SK-N-SH (cell line): ENCODE results near the gene SLN. TPM values are rescaled to one million over a fixed set of nuclear protein-coding genes. Genes with fewer than 3 reads are reported as not detected.

Experiments
- CTCF ChIA-PET: fragments of 300-600, 350-600 bp; formaldehyde crosslinking; extraction: SDS; loops from one replicate; lab custom pipeline; 2021; lab: Yijun Ruan, JAX
- POLR2A ChIA-PET: fragments of 350-600 bp; sonication (Branson Sonifier 250); formaldehyde crosslinking; extraction: SDS; loops from one replicate; lab custom pipeline; 2020; ENCODE audit warnings: antibody characterized with exemption, inconsistent platforms; lab: Yijun Ruan, JAX
- DNase-seq: peaks from one replicate; pipeline ENCODE4 v3.0.0; 2012
- H2AFZ ChIP-seq: fragments of 200-600 bp; sonication (generic); 2 replicates; pipeline ENCODE4 v1.8.1; 2016; ENCODE audit warnings: antibody characterized with exemption, mild to moderate bottlenecking, low read depth
- H3F3A ChIP-seq: fragments of 200-600 bp; sonication (generic); replicated peaks from 2 replicates; pipeline ENCODE3; 2016; ENCODE audit warnings: antibody characterized with exemption, mild to moderate bottlenecking; ENCODE audit not compliant: insufficient read depth
- H3K27ac ChIP-seq, 2 experiments: fragments of 200-500 bp in 1 of 2; fragments of 200-600 bp in 1 of 2; sonication (Bioruptor generic) in 1 of 2; sonication (generic), shearing (Covaris generic) in 1 of 2; 2 replicates each; pipeline versions ENCODE4 v1.5.1 to v1.6.1; 2014 to 2016; ENCODE audit warnings: low read depth in 2 of 2, inconsistent platforms in 1 of 2, low read length in 1 of 2, mild to moderate bottlenecking in 1 of 2, mixed read lengths in 1 of 2
- H3K27me3 ChIP-seq: fragments of 200-600 bp; sonication (generic), shearing (Covaris generic); 2 replicates; pipeline ENCODE4 v1.6.1; 2016; ENCODE audit warnings: mixed run types; ENCODE audit not compliant: insufficient read depth
- H3K36me3 ChIP-seq, 2 experiments: fragments of 200-500 bp in 1 of 2; fragments of 200-600 bp in 1 of 2; sonication (Bioruptor generic) in 1 of 2; sonication (generic) in 1 of 2; replicated peaks in 1 of 2; 2 replicates each; pipeline versions ENCODE3 to v1.5.1; 2014 to 2016; ENCODE audit warnings: low read length in 1 of 2, mild to moderate bottlenecking in 1 of 2; ENCODE audit not compliant: insufficient read depth in 2 of 2, control insufficient read depth in 1 of 2
- H3K4me1 ChIP-seq, 2 experiments: fragments of 200-500 bp in 1 of 2; fragments of 200-600 bp in 1 of 2; sonication (Bioruptor generic) in 1 of 2; sonication (generic), shearing (Covaris generic) in 1 of 2; 2 replicates each; pipeline versions ENCODE4 v1.5.1 to v1.6.1; 2014 to 2016; ENCODE audit warnings: low read depth in 1 of 2, low read length in 1 of 2, mixed run types in 1 of 2; ENCODE audit not compliant: insufficient read depth in 2 of 2, control insufficient read depth in 1 of 2
- H3K4me2 ChIP-seq: fragments of 200-600 bp; sonication (generic), shearing (Covaris generic); 2 replicates; pipeline ENCODE4 v1.6.1; 2017; ENCODE audit warnings: mixed run types
- H3K4me3 ChIP-seq, 2 experiments: fragments of 200-500 bp in 1 of 2; fragments of 200-600 bp in 1 of 2; sonication (Bioruptor generic) in 1 of 2; sonication (generic), shearing (Covaris generic) in 1 of 2; 2 replicates each; pipeline versions ENCODE4 v1.5.1 to v1.8.1; 2014 to 2016; ENCODE audit warnings: low read depth in 2 of 2, inconsistent platforms in 1 of 2, low read length in 1 of 2, mild to moderate bottlenecking in 1 of 2, mixed read lengths in 1 of 2, moderate library complexity in 1 of 2
- H3K79me2 ChIP-seq: fragments of 200-600 bp; sonication (generic); 2 replicates; pipeline ENCODE4 v1.8.1; 2017; ENCODE audit warnings: mild to moderate bottlenecking; ENCODE audit not compliant: insufficient read depth
- H3K9ac ChIP-seq: fragments of 200-600 bp; sonication (generic); 2 replicates; pipeline ENCODE4 v1.6.1; 2017; ENCODE audit warnings: mixed run types
- H3K9me2 ChIP-seq: fragments of 200-600 bp; sonication (generic); 2 replicates; pipeline ENCODE4 v1.6.1; 2017; ENCODE audit warnings: mixed run types
- H3K9me3 ChIP-seq: fragments of 200-600 bp; sonication (generic); 2 replicates; pipeline ENCODE4 v1.6.1; 2017; ENCODE audit warnings: mixed run types, mild to moderate bottlenecking, moderate library complexity
- H4K20me1 ChIP-seq: fragments of 200-600 bp; sonication (generic); 2 replicates; pipeline ENCODE4 v1.6.1; 2017; ENCODE audit warnings: mild to moderate bottlenecking, mixed run types; ENCODE audit not compliant: insufficient read depth
- EP300 ChIP-seq, 2 experiments: IDR thresholded peaks; 2 replicates each; pipeline versions ENCODE4 v1.4.0 to v1.6.1; 2012; ENCODE audit warnings: borderline replicate concordance in 1 of 2, low read depth in 1 of 2, low read length in 1 of 2
- FOSL2 ChIP-seq: IDR thresholded peaks from 2 replicates; pipeline ENCODE4 v1.4.0; 2012; ENCODE audit warnings: low read depth, mild to moderate bottlenecking, moderate library complexity, borderline replicate concordance
- FOXJ3 ChIP-seq: sonication (generic); formaldehyde crosslinking; IDR thresholded peaks from 2 replicates; pipeline ENCODE4 v1.5.1; 2020; ENCODE audit warnings: mild to moderate bottlenecking, missing genetic modification reagents
- NRF1 ChIP-seq: IDR thresholded peaks from 2 replicates; pipeline ENCODE4 v1.6.1; 2012; ENCODE audit warnings: low read depth, mild to moderate bottlenecking, low read length
- RCOR1 ChIP-seq: fragments of 150-350 bp; IDR thresholded peaks from 2 replicates; pipeline ENCODE4 v1.6.1; 2017; ENCODE audit warnings: antibody characterized with exemption, low read length
- RFX5 ChIP-seq: IDR thresholded peaks from 2 replicates; pipeline ENCODE4 v1.6.1; 2012; ENCODE audit warnings: mild to moderate bottlenecking, improper control_type of control experiment, low read length
- RXRA ChIP-seq: IDR thresholded peaks from 2 replicates; pipeline ENCODE4 v1.4.0; 2012; ENCODE audit warnings: low read depth, mild to moderate bottlenecking, borderline replicate concordance
- WGBS: methylation state at CpG from one replicate; pipeline ENCODE4 v1.1.6; 2017; ENCODE audit warnings: low lambda C conversion rate; 5-methylcytosine and 5-hydroxymethylcytosine counted together
- polyA plus RNA-seq, 3 experiments: library from polyadenylated mRNA; depleted of rRNA; stranded (reverse); fragments of >200 nt; gene quantifications; 2 replicates each; pipeline ENCODE4 v1.2.3, GENCODE V29; 2012
- TF ChIP-seq, protein P1 (sequence below): fragments of 200-600 bp; sonication (generic); IDR thresholded peaks from 2 replicates; pipeline ENCODE4 v1.6.1; 2017; ENCODE audit warnings: antibody characterized with exemption, mild to moderate bottlenecking, moderate library complexity
- TF ChIP-seq, protein P2 (sequence below): IDR thresholded peaks from 2 replicates; pipeline ENCODE4; 2012

Gene SLN
- polyA plus RNA-seq, 1 of the 3 experiments (the other 2 are of a cell fraction) = not detected

DNA sequence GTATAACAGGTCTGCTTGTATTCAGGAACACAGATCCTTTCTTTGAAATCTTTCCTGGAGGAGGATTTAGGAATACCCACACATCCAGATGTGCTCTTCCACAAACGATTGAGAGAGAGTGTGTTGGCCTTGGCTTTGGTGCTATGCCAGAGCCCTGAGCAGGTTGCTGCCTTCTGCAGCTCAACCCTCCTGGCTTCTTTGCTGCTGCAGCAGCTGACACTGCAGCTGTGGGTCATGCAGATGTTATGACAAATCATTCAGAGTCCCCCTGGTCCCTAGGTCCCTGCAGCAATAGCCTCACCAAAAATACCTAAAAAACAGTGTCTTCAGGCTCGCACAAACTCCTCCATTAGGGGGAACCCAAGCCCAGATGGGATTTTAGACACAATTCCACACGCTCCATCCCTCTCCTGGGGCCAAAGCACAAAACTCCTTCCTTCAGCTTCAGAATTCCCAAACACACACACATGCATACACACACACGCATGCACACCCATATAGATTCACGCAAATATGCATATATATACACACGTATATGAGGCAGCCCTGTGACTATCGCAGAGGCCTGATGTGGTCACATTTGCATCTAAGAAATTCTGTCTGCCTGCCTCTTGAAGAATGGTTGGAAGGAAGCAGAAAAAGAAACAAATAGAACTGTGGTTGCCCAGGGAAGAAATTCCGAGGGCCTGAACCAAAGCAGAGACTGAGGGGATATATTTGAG, 35.4 kb downstream of the SLN start:
- no peak overlapping the region for H3K9ac ChIP-seq
- no peak overlapping the region for H3K4me2 ChIP-seq
- H3K4me1 ChIP-seq = no peaks in the 10 kb centered on the region
- ChIA-PET POLR2A (no interaction called here), CTCF (interaction anchor here (1.2 to 4.6 kb wide), 2 partner anchors 13 to 113 kb away, joined by 5 to 19 read pairs; no protein-coding TSS in a partner anchor)
- H3K27ac ChIP-seq = no peak overlapping the region
- H3F3A ChIP-seq = no peaks in the 10 kb centered on the region
- no peak for DNase-seq
- H3K9me3 ChIP-seq = no peaks in the 10 kb centered on the region
- TF ChIP-seq RFX5 = no peak
- no peak for TF ChIP-seq FOSL2
- TF ChIP-seq RCOR1 = no peak
- no peak for TF ChIP-seq FOXJ3 (CRISPR knock-in tag)
- no peaks in the 10 kb centered on the region for H3K36me3 ChIP-seq
- no peaks in the 10 kb centered on the region for H3K79me2 ChIP-seq
- no peak overlapping the region for H2AFZ ChIP-seq
- no peak overlapping the region for H3K4me3 ChIP-seq
- peaks cover 12% of the 10 kb centered on the region; the same call in 1 of the 2 replicates for H3K27me3 ChIP-seq
- H4K20me1 ChIP-seq = no peaks in the 10 kb centered on the region
- 59% methylated on average over 8 of the region's 8 CpGs for WGBS
- H3K9me2 ChIP-seq = no peaks in the 10 kb centered on the region

DNA sequence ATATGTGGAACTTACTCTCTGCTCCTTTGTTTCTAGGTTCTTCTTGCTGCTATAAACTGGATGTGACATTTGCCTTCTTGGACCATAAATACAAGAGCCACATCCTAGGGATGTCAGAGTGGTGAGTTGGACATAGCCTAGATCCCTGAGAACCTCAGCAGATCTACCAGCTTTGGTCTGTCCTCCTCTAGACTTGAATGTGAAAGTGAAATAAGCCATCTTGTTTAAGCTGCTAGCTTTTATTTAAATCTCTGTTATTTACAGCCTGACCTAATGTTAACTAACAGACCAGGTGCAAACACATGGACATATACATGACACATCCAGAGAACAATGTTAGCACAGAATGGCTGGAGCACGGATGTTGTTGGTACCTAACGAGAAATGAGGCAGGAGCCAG, 36.0 kb downstream of the SLN start:
- no peaks in the 10 kb centered on the region for H3K79me2 ChIP-seq
- no peaks in the 10 kb centered on the region for H3F3A ChIP-seq
- no peak overlapping the region for H3K27ac ChIP-seq
- TF ChIP-seq NRF1 = no peak
- TF ChIP-seq, protein P1, sequence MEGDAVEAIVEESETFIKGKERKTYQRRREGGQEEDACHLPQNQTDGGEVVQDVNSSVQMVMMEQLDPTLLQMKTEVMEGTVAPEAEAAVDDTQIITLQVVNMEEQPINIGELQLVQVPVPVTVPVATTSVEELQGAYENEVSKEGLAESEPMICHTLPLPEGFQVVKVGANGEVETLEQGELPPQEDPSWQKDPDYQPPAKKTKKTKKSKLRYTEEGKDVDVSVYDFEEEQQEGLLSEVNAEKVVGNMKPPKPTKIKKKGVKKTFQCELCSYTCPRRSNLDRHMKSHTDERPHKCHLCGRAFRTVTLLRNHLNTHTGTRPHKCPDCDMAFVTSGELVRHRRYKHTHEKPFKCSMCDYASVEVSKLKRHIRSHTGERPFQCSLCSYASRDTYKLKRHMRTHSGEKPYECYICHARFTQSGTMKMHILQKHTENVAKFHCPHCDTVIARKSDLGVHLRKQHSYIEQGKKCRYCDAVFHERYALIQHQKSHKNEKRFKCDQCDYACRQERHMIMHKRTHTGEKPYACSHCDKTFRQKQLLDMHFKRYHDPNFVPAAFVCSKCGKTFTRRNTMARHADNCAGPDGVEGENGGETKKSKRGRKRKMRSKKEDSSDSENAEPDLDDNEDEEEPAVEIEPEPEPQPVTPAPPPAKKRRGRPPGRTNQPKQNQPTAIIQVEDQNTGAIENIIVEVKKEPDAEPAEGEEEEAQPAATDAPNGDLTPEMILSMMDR = no peak
- no peak for TF ChIP-seq EP300 (IDR thresholded peaks at IDR 0.05; ENCODE audit: borderline replicate concordance in 1 of 2, low read depth in 1 of 2, low read length in 1 of 2)
- TF ChIP-seq, protein P2, sequence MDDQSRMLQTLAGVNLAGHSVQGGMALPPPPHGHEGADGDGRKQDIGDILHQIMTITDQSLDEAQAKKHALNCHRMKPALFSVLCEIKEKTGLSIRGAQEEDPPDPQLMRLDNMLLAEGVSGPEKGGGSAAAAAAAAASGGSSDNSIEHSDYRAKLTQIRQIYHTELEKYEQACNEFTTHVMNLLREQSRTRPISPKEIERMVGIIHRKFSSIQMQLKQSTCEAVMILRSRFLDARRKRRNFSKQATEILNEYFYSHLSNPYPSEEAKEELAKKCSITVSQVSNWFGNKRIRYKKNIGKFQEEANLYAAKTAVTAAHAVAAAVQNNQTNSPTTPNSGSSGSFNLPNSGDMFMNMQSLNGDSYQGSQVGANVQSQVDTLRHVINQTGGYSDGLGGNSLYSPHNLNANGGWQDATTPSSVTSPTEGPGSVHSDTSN = no peak
- TF ChIP-seq RXRA = no peak
- no peak for DNase-seq
- H2AFZ ChIP-seq = no peak overlapping the region
- ChIA-PET POLR2A (no interaction called here), CTCF (interaction anchor here (1.1 to 4.6 kb wide), 2 partner anchors 14 to 18 kb away, joined by 3 to 19 read pairs; no protein-coding TSS in a partner anchor)
- no peak overlapping the region for H3K4me3 ChIP-seq
- peaks cover 18% of the 10 kb centered on the region; the same call in 1 of the 2 replicates for H3K27me3 ChIP-seq
- H3K4me2 ChIP-seq = no peak overlapping the region
- no peak overlapping the region for H3K9ac ChIP-seq
- no peaks in the 10 kb centered on the region for H3K9me3 ChIP-seq
- no peaks in the 10 kb centered on the region for H4K20me1 ChIP-seq
- H3K9me2 ChIP-seq = no peaks in the 10 kb centered on the region
- no peaks in the 10 kb centered on the region for H3K36me3 ChIP-seq
- H3K4me1 ChIP-seq = no peaks in the 10 kb centered on the region
- 64% methylated on average over 2 of the region's 2 CpGs for WGBS
